C4-2B (cell line): Measurements from ENCODE around the gene SERTAD1.

ENCODE experiments used
- H3K27ac ChIP-seq: fragments of 450-650 bp; 2 replicates; pipeline ENCODE4 v1.5.1; 2017
- ZFX ChIP-seq: fragments of 450-650 bp; IDR thresholded peaks from 2 replicates; pipeline ENCODE4 v1.6.1; 2017
- TF ChIP-seq, protein P1 (sequence below): fragments of 450-650 bp; conservative IDR thresholded peaks from 2 replicates; pipeline ENCODE4 v1.5.1; 2017; ENCODE audit warnings: mild to moderate bottlenecking

Gene SERTAD1

GRCh38 chr19:40425450-40426287 lies at the start of gene SERTAD1:
TSS of gene SERTAD1 (minus strand) at chr19:40425992. CDS start at chr19:40423546, 2,446 bp downstream.
- TF ChIP-seq ZFX: no peak
- TF ChIP-seq, protein P1, sequence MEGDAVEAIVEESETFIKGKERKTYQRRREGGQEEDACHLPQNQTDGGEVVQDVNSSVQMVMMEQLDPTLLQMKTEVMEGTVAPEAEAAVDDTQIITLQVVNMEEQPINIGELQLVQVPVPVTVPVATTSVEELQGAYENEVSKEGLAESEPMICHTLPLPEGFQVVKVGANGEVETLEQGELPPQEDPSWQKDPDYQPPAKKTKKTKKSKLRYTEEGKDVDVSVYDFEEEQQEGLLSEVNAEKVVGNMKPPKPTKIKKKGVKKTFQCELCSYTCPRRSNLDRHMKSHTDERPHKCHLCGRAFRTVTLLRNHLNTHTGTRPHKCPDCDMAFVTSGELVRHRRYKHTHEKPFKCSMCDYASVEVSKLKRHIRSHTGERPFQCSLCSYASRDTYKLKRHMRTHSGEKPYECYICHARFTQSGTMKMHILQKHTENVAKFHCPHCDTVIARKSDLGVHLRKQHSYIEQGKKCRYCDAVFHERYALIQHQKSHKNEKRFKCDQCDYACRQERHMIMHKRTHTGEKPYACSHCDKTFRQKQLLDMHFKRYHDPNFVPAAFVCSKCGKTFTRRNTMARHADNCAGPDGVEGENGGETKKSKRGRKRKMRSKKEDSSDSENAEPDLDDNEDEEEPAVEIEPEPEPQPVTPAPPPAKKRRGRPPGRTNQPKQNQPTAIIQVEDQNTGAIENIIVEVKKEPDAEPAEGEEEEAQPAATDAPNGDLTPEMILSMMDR: peak; percentile 96
- H3K27ac ChIP-seq: peak within 1 kb of the TSS; percentile 88

DNA sequence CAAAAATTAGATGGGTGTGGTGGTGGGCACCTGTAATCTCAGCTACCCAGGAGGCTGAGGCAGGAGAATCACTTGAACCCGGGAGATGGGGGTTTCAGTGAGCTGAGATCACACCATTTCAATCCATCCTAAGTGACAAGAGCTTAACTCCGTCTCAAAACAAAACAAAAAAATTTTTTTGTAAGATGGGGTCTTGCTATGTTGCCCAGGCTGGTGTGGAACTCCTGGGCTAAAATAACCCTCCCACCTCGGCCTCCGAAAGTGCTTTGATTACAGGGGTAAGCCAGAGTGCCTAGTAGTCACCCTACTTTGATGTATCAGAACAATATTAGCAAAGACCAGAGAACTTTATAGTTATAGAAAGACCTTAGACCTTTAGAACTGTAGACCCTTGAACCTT lies 48.9 kb upstream of the SERTAD1 start:
- TF ChIP-seq, protein P1: no peak
- TF ChIP-seq ZFX: no peak
- H3K27ac ChIP-seq: no peak overlapping the region

GRCh38 chr19:40472516-40472915 lies 46.7 kb upstream of the SERTAD1 start:
- TF ChIP-seq, protein P1: no peak
- TF ChIP-seq ZFX: no peak
- H3K27ac ChIP-seq: no peak overlapping the region

DNA sequence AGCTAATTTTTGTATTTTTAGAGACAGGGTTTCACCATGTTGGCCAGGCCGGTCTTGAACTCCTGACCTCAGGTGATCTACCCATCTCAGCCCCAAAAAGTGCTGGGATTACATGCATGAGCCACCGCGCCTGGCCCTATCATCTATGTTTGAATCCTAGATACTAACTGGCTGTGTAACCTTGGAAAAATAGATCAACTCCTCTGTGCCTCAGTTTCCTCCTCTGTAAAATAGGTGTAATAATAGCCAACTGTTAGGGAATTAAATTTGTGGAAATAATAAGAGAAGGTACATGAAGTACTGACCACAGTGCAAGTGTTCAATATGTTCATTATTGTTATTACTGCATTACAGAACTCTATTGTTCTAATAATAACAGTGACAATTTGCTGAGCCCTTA lies 45.3 kb upstream of the SERTAD1 start:
- H3K27ac ChIP-seq: no peak overlapping the region
- TF ChIP-seq, protein P1: no peak
- no peak for TF ChIP-seq ZFX

DNA sequence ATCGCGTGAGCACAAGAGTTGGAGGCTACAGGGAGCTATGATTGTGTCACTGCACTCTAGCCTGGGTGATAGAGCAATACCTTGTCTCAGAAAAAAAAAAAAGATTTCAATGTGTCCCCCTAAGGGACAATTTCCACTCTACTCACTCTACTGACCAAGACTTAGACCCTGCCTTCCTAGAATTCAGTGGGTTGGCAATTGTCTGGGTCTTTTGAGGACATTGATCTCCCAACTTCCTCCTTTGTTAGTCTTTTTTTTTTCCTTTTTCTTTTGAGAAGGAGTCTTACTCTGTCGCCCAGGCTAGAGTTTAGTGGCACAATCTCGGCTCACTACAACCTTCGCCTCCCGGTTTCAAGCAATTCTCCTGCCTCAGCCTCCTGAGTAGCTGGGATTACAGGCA lies 43.2 kb upstream of the SERTAD1 start:
- TF ChIP-seq ZFX: no peak
- TF ChIP-seq, protein P1: no peak
- no peak overlapping the region for H3K27ac ChIP-seq

DNA sequence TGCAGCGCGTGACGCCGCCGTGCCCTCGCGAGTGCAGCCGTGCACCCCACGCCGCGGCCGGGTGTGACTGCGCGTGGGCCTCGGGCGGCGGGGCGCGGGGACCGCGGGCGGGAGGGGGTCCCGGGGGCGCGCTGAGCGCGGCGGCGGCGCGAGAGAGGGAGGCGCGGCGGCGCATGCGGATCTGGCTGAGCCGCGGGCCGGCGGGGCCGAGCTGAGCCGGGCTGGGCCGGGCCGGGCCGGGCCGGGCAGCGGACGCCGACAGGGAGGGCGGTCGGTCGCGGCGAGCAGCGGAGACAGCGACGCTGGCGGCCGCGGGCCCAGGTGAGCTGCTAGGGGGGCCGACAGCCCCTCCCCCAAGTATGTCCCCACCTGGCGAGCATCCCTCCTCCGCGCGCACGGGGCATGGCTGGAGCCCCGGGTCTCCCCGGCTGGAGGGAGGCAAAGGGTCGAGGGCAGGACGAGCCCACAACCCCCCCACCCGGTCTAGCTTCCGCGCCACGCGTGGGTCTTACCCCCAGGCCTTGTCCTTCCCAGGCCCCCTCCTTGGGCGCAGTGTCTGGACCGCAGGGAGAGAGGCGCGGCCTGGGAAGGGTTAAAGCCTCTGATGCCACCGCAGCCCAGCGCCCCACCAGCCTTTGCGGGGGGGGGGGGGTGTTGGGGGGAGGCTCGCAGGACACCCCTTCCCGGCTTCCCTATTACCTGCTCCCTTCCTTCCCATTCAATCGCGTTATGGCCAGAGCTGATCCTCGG lies 41.4 kb upstream of the SERTAD1 start, which contains the start of gene SPTBN4:
Gene SPTBN4, plus strand, starts transcription at position 17 of the 750 bp plus-strand sequence. CDS start 5,621 bp downstream, outside the sequence.
- TF ChIP-seq, protein P1: no peak
- no peak for TF ChIP-seq ZFX
- peak within 1 kb of the TSS; percentile 90 for H3K27ac ChIP-seq
